NCI-H2107 treated with DMSO at 0.1 percent for 48 hours (cell line): ENCODE results near the gene C1orf226.

Experiments used
- DNase-seq: peaks from one replicate; lab custom pipeline; 2025; ENCODE audit not compliant: unreplicated experiment; lab: John Stamatoyannopoulos, UW

The C1orf226 gene

DNA sequence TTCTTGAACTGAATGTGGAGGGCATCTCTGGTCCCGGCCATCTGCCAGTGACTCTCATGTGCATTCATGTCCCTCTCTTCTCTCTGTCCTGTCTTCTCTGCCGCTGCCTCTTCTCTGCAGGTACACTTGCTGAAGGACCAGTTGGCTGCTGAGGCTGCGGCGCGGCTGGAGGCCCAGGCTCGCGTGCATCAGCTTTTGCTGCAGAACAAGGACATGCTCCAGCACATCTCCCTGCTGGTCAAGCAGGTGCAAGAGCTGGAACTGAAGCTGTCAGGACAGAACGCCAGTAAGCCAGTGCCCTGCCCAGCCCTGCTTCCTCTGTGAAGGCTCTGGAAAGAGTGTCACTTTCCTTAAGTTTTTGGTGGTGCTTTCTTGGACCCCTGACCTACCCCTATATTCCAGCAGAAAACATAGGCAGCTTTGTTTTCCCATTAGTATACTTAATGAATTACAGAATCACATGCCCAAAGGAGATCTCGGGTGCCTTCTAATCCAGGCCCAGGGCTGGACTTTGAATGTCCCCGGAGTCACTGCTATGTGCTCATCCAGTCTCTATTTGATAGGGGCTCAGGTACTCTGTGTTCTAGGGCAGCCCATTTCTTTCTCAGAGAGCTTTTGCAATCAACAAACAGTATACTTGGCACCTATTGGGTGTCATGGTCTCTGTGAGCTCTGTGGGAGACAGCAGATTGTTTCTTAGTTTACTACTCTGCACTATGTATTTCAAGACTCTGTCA is 16.1 kb upstream of the C1orf226 start:
- DNase-seq, result no peak

DNA sequence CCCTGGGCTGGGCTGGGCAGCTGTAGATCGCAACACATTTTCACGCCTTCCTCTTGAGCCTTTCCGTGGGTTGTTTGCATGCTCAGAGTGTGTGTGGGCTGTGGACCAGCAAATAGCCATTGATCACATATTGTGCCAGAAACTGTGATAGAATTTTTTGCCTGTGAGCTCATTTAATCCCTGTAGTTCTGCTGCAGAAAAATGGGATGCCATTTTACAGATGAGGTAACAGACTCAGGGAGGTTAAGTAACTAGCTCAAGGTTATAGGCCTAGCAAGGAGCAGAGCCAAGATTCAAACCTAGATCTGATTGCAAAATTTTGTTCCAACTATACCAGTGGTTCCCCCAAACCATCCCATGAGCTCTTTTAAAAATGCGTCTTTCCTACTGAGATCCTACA is 15.4 kb upstream of the C1orf226 start:
- no peak for DNase-seq

DNA sequence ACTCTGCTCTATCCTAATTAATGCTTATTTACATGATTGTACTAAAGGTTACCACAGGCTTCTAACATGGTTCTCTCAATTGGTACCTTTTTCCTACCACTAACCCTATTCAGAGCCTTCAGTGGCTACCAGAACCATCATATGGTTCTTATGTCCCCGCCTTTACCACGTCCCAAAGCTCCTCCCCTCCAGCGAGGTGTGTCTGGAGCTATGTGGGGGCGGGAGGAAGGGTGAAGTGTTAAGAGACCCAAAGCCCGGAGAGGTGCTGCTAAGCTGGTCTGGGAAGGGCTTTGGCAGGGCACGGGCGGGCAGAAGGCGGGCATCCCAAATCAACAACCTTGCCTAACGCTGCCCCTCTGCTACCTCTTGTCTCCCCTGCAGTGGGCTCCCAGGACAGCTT is 14.9 kb upstream of the C1orf226 start:
- DNase-seq, result no peak

DNA sequence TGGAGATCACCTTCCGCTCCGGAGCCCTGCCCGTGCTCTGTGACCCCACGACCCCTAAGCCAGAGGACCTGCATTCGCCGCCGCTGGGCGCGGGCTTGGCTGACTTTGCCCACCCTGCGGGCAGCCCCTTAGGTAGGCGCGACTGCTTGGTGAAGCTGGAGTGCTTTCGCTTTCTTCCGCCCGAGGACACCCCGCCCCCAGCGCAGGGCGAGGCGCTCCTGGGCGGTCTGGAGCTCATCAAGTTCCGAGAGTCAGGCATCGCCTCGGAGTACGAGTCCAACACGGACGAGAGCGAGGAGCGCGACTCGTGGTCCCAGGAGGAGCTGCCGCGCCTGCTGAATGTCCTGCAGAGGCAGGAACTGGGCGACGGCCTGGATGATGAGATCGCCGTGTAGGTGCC is 14.5 kb upstream of the C1orf226 start:
- DNase-seq, result no peak

DNA sequence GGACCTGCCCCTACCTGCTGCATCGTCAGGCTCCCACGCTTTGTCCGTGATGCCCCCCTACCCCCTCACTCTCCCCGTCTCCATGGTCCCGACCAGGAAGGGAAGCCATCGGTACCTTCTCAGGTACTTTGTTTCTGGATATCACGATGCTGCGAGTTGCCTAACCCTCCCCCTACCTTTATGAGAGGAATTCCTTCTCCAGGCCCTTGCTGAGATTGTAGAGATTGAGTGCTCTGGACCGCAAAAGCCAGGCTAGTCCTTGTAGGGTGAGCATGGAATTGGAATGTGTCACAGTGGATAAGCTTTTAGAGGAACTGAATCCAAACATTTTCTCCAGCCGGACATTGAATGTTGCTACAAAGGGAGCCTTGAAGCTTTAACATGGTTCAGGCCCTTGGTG is 13.8 kb upstream of the C1orf226 start:
- DNase-seq, result no peak

GRCh38 chr1:162368451-162368850 is 13.1 kb upstream of the C1orf226 start:
- DNase-seq, result no peak

DNA sequence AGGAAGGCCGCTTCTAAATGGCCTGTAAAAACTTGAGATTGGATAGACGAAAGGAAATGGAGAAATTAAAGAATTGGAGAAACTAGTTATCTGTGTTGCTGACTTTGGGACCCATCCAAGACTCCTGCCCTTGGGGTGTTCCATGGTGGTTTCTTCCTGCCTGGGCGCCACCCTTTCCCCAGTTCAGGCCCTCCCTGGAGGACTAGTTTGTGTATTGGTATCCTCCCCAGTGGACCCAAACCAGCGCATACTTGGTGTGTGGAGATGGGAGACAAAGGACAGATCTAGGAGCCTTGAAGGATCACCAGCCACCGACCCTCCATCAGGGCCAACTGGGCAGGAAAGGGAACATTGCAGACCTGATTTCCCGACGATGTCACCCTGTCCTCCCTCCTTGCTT is 12.0 kb upstream of the C1orf226 start:
- no peak for DNase-seq

DNA sequence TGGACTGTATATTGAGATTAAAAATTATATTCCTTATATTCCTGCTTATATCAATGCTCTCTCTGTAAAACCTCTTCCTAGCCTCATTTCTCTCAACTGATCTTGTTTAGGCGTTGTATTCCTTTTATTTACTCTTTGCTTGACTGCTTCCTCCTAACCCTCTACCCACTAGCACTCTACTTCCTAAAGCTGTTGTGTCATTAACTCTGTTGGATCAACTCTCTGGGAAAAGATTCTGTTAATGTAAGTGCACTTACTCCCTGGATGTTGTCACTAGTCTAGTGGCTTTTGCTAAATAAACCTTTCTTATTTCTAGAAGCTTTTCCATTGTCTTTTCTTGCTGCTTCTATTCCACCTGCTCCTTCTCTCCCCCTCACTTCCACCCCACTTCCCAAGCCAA is 11.4 kb upstream of the C1orf226 start:
- no peak for DNase-seq

DNA sequence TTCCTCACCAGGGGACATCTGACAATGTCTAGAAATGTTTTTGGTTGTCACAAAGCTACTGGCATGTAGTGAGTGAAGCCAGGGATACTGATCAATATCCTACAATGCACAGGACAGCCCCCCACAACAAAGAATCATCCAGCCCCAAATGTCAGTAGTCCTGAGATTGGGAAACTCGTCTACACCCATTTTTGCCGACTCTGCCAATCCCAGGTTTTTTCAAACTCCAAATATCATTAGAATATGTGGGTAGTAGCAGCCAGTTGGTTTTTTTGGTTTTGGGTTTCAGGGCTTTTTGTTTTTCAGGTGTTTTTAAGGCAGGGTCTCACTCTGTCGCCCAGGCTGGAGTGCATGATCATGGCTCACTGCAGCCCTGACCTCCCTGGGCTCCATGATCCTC is 10.8 kb upstream of the C1orf226 start:
- DNase-seq, result no peak

DNA sequence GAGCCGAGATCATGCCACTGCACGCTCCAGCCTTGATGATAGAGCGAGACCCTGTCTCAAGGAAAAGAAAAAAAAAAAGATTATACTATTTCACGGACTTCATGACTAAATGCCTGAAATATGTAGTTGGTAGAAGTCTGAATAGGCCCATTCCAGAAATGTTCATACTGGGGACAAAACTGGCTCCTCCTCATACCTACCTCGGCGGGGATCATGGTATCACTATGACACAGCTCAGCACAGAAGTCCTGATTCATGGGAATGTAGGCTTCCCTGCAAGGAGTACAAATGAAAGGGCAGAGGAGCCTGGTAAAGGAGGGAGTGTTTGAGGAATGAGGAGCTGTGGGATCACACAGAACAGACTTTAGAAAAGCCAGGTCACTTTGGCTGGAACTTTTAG is 9.9 kb upstream of the C1orf226 start:
- no peak for DNase-seq

DNA sequence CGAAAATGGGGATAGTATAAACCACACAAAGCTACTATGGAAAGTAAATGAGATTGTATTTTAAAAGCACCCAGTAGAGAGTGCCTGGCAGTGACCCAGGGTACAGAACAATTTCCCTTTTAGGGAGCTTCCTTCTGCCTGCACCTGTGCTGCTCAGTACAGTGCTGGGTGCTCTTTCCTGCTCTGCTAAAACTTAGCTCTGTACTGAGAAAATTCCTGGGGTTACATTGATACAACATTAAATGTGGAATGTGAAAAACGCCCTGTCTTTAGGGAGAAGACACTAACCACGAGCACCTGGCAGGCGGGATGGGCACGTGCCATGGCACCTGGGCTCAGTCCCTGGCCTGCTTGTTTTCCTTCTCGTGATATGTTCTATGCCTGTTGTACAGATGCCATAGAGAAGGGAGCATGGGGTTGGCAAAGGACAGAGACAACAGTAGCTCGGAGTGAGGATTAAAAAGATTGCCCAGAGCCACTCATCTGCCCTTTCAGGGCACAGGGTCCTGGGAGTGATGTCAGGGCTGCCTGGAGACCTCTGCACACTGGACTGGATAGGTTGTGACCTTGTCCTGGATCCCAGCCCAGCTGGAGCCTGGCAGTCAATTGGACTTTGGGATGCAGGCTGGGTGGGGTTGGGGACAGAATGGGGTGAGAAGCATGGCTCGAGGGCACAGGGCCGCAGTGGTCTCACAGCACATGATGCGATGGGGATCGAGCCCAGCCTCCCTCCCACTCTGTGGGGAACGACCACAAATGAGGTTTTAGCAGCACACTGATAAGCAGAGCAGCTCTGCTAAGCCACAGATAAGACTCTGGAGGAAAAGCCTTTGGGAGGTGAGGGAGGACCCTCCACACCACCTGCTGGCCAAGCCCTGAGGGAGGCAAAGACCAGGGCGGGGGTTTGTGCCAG is 9.1 kb upstream of the C1orf226 start:
- DNase-seq, result no peak

DNA sequence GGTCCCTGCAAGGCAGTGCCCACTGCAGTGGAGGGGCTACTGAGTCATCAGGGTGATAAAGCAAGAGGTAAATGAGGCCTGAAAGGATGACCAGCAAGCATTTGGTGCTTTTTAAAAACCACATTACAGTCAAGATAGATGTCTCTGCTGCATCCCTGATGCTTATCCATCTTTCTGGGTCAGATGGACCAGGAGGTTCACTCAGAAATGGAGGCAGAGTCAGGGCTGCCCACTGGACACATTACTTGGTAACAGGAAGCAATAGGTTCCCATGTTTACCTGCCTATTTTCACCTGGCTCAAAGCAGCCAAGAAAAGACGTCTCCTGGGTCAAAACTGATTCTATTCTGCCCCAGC is 8.5 kb upstream of the C1orf226 start:
- no peak for DNase-seq

DNA sequence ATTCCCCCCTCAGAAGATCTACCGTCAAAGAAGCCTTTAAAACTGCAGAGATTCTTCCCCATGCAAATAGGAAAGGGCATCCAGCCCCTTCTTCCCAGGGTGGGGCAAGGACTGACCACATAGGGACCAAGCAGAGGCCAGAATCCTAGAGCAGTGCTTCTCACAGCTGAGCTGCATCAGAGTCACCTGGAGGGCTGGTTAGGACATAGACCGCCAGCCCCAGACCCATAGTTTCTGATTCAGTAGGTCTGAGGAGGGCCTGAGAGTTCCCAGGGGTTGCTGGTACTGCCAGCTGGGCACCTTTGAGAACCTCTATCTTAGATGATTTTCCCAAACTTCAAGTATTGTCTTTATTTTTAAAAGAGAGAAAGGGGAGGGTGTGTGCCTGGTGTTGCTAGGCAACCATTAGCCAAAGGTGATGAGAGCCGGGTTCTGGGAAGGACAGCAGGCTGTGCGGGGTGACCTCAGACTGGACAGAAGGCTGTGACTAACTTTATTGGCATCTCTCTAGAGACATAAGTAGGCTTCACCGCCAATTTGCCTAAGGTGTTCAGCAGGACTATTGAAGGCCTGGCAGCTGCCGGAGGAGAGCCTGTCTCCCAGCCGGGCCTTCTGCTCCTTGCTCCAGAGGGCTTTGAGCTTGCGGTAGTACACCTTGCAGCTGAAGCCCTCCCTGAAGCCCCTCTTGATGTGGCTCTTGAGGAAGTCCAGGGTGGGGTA is 7.8 kb upstream of the C1orf226 start:
- no peak for DNase-seq

- no peak for DNase-seq
Measured at GRCh38 chr1:162374406-162374805, 7.1 kb upstream of the C1orf226 start.

DNA sequence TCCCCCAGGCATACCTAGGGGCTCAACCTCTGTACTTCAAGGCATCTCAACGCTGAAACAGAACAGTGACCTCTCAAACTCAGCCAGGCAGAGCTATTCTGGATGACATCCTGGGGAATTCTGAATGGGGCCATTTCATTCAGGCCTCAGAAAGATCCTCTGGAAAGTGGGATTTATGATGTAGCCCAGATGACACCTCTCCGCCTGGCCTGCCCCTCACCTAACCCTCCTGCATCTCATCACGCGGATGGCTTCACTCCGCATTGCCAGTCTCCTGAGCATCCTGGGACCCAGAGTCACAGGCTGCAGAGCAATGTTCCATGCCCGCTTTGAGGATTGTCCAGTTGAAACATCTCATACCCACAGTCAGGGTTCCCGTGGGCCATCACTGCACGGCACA is 6.1 kb upstream of the C1orf226 start:
- no peak for DNase-seq

DNA sequence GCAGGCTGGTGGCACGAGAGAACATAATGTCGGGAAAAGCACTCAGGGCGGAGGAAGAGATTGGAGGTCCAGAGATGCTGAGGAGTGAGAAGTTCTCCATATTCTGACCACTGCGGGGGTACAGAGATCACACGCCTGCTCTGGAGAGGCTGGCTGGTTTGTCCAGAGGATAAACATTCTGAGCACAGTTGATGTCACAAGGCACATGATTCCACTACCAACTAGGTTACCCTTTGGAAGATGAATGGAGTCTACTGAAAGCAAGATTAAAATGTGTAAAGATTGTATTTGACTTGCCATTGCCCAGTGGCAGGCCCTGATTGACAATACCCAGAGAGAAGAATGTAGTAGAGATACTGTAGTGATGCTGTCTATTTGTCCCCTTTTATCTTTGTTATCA is 4.8 kb upstream of the C1orf226 start, which contains the start of gene SPATA46:
TSS of gene SPATA46 (minus strand) at position 164 of the 400 bp plus-strand sequence. CDS start at position 100, 64 bp downstream.
- DNase-seq, result no peak

GRCh38 chr1:162380061-162380846 is 1.3 kb upstream of the C1orf226 start:
- DNase-seq, result no peak

GRCh38 chr1:162381941-162382750 is 618 bp downstream of the C1orf226 start:
- DNase-seq, result no peak

DNA sequence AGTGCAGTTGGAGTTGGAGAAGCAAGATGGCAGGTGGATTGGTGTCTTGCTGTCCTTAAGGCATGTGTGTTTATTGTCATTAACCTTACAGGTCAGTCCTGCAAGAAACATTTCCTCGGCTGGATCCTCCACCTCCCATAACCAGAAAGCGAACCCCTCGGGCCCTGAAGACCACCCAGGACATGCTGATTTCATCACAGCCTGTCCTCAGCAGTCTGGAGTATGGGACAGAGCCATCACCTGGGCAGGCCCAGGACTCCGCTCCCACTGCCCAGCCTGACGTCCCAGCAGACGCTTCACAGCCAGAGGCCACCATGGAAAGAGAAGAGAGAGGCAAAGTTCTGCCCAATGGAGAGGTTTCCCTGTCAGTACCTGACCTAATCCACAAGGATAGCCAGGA is 1.6 kb downstream of the C1orf226 start:
- no peak for DNase-seq

DNA sequence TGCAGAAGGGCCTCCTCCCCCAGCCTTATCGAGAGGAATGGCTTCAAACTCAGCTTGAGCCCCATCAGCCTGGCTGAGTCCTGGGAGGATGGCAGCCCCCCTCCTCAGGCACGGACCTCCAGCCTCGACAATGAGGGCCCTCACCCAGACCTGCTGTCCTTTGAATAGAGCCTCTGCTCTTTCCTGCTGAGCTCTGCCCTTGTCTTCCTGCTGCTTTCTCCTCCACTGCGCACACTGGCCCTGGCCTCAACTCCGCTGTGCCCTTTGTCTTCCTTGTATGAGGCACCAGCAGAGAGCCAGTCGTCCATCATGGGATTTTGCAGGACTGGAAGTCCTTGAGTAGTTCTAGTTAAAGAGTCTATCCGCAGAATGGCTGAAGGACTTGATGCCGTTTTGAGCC is 2.0 kb downstream of the C1orf226 start:
- DNase-seq, result no peak
